AG08395 (cell line): ENCODE data around the gene IP6K1.
"Not testable (repeated sequence)": the region's sequence is repeated elsewhere in the genome, so short reads cannot be mapped to it uniquely, and the experiment has no call there.

ENCODE experiments used
- DNase-seq: peaks from one replicate; pipeline ENCODE4 v3.0.0; 2012; ENCODE audit warnings: mixed read lengths, low spot score

The IP6K1 gene

GRCh38 chr3:49763981-49764380, 22.4 kb downstream of the IP6K1 start:
- DNase-seq = no peak

- DNase-seq = no peak
Observed at GRCh38 chr3:49761661-49762060, 24.7 kb downstream of the IP6K1 start.

GRCh38 chr3:49759226-49759625, 27.1 kb downstream of the IP6K1 start:
- DNase-seq = no peak

- DNase-seq = no peak
Observed at GRCh38 chr3:49757197-49757596, 29.1 kb downstream of the IP6K1 start.

- DNase-seq = no peak
Observed at GRCh38 chr3:49756036-49756435, 30.3 kb downstream of the IP6K1 start.

- DNase-seq = no peak
Observed at GRCh38 chr3:49754536-49754935, 31.8 kb downstream of the IP6K1 start.

GRCh38 chr3:49751501-49751900, 34.8 kb downstream of the IP6K1 start:
- no peak for DNase-seq

- no peak for DNase-seq
Observed at GRCh38 chr3:49750056-49750455, 36.3 kb downstream of the IP6K1 start.

GRCh38 chr3:49748874-49749273, 37.5 kb downstream of the IP6K1 start:
- DNase-seq = not testable (repeated sequence)

- DNase-seq = peak; percentile 24
Observed at GRCh38 chr3:49747792-49748480, 38.4 kb downstream of the IP6K1 start.

GRCh38 chr3:49745986-49746385, 40.4 kb downstream of the IP6K1 start:
- no peak for DNase-seq

- DNase-seq = no peak
Observed at GRCh38 chr3:49740427-49740826, 45.9 kb downstream of the IP6K1 start.

- DNase-seq = no peak
Observed at GRCh38 chr3:49738067-49738713, 48.2 kb downstream of the IP6K1 start.

- DNase-seq = no peak
Observed at GRCh38 chr3:49734752-49735151, 51.6 kb downstream of the IP6K1 start.

GRCh38 chr3:49733551-49733950, 52.8 kb downstream of the IP6K1 start:
- no peak for DNase-seq

- DNase-seq = no peak
Observed at GRCh38 chr3:49732597-49732996, 53.7 kb downstream of the IP6K1 start.

- no peak for DNase-seq
Observed at GRCh38 chr3:49729966-49730609, 56.3 kb downstream of the IP6K1 start.

GRCh38 chr3:49727924-49728361, 58.4 kb downstream of the IP6K1 start:
- DNase-seq = no peak

- DNase-seq = no peak
Observed at GRCh38 chr3:49727154-49727923, 59.0 kb downstream of the IP6K1 start.

GRCh38 chr3:49725906-49726681, 60.2 kb downstream of the IP6K1 start:
- no peak for DNase-seq

- DNase-seq = no peak
Observed at GRCh38 chr3:49724586-49724985, 61.8 kb downstream of the IP6K1 start.
